OCI-LY7 (cell line): Measurements from ENCODE around the gene SARM1. TPM values are rescaled to one million over a fixed set of nuclear protein-coding genes. Genes with fewer than 3 reads are reported as not detected.

Source experiments
- BruUV-seq: library from RNA; stranded (reverse); fragments of 400-500 nt; replicated peaks from 2 replicates; lab custom pipeline; 2021; lab: Mats Ljungman, UMichigan
- CTCF ChIA-PET: fragments of 300-600 bp; sonication (Branson Sonifier 250); formaldehyde crosslinking; loops from one replicate; lab custom pipeline; 2022; ENCODE audit warnings: antibody characterized with exemption; ENCODE audit not compliant: unreplicated experiment; lab: Charles Lee
- POLR2A ChIA-PET: fragments of 300-600 bp; sonication (Branson Sonifier 250); formaldehyde crosslinking; loops from one replicate; lab custom pipeline; 2022; ENCODE audit warnings: antibody characterized with exemption; lab: Charles Lee
- DNase-seq: peaks from one replicate; pipeline ENCODE4 v3.0.0-alpha.2; 2015; ENCODE audit warnings: low spot score
- H2AFZ ChIP-seq: fragments of 200-600 bp; sonication (generic), shearing (Covaris generic); 2 replicates; pipeline ENCODE4 v1.6.1; 2014; ENCODE audit warnings: mild to moderate bottlenecking, antibody characterized with exemption, low read length, moderate library complexity
- H3K27ac ChIP-seq: fragments of 200-600 bp; sonication (generic); 2 replicates; pipeline ENCODE4 v1.5.1; 2014; ENCODE audit warnings: mixed run types, low read depth, mild to moderate bottlenecking, moderate library complexity, low read length, inconsistent platforms; ENCODE audit not compliant: poor library complexity, severe bottlenecking
- H3K36me3 ChIP-seq: fragments of 200-600 bp; sonication (generic); 2 replicates; pipeline ENCODE4 v1.6.1; 2014; ENCODE audit warnings: mild to moderate bottlenecking, antibody characterized with exemption, low read length, moderate library complexity, mixed read lengths; ENCODE audit not compliant: insufficient read depth
- H3K4me1 ChIP-seq: fragments of 200-600 bp; sonication (generic); 2 replicates; pipeline ENCODE4 v1.5.1; 2014; ENCODE audit warnings: mild to moderate bottlenecking, low read length; ENCODE audit not compliant: insufficient read depth, poor library complexity, severe bottlenecking
- H3K4me2 ChIP-seq: fragments of 200-600 bp; sonication (generic); 2 replicates; pipeline ENCODE4 v1.6.1; 2014; ENCODE audit warnings: mild to moderate bottlenecking, low read length
- H3K4me3 ChIP-seq: fragments of 200-600 bp; sonication (generic); 2 replicates; pipeline ENCODE4 v1.5.1; 2014; ENCODE audit warnings: mild to moderate bottlenecking, low read depth, low read length; ENCODE audit not compliant: poor library complexity, severe bottlenecking
- H3K79me2 ChIP-seq: fragments of 200-600 bp; sonication (generic); 2 replicates; pipeline ENCODE4 v1.6.1; 2016; ENCODE audit warnings: low read depth, mild to moderate bottlenecking, low read length, moderate library complexity, mixed read lengths; ENCODE audit not compliant: insufficient read depth
- H3K9me2 ChIP-seq: fragments of 200-600 bp; sonication (generic); 2 replicates; pipeline ENCODE4 v1.6.1; 2016; ENCODE audit warnings: mild to moderate bottlenecking, low read length, mixed read lengths; ENCODE audit not compliant: insufficient read depth
- H3K9me3 ChIP-seq: fragments of 200-600 bp; sonication (generic); 2 replicates; pipeline ENCODE4 v1.6.1; 2014; ENCODE audit warnings: mild to moderate bottlenecking, mixed run types, low read length, mixed read lengths
- H4K20me1 ChIP-seq: fragments of 200-600 bp; sonication (generic); 2 replicates; pipeline ENCODE4 v1.6.1; 2014; ENCODE audit warnings: mild to moderate bottlenecking, antibody characterized with exemption, low read length, moderate library complexity, mixed read lengths; ENCODE audit not compliant: insufficient read depth
- EZH2phosphoT487 ChIP-seq: fragments of 200-600 bp; sonication (generic); IDR thresholded peaks from 2 replicates; pipeline ENCODE4 v1.6.1; 2018; ENCODE audit warnings: low read depth, borderline replicate concordance, mild to moderate bottlenecking, mixed run types, antibody characterized with exemption, low read length, moderate library complexity, mixed read lengths
- intact Hi-C: fragments of 100-400 bp; cut with micrococcal nuclease; formaldehyde crosslinking; loops from one replicate; pipeline ENCODE4 v1.10.0; 2022; ENCODE audit not compliant: unreplicated experiment
- total RNA-seq, 2 experiments: library from RNA; depleted of rRNA in 1 of 2; stranded (reverse); fragments of >200 nt in 1 of 2; shearing (Covaris generic) in 1 of 2; gene quantifications; 2 replicates each; pipeline ENCODE4 v1.2.3, GENCODE V29; 2014 to 2022
- TF ChIP-seq, protein P1 (sequence below): fragments of 200-600 bp; sonication (generic); conservative IDR thresholded peaks from 2 replicates; pipeline ENCODE4 v1.5.1; 2014; ENCODE audit warnings: mild to moderate bottlenecking, antibody characterized with exemption, low read length, moderate library complexity, mixed read lengths

SARM1 gene
- total RNA-seq, 2 experiments from 2014 or later = 7.5 to 21.3 TPM

DNA sequence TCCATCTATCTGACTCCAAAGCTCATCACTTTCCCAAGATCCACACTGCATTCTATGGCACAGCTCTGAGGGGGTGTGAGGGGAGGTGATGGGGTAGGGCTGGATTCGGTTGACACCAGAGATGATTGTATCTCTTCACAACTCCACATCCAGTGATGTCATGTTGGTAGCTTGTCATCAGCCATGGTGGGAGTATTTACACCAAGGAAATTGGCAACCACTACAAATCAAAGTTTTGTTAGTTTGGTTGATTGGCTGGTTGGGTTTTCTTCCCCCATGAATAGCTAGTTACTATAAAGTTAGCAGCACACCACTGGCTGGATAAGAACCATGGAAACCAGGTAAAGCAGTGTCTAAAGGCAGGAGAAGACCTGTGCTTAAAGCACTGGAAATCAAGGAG is 19.5 kb downstream of the SARM1 start:
- Histone ChIP-seq H3K9me3 (no peaks in the 10 kb centered on the region), H3K79me2 (no peaks in the 10 kb centered on the region), H3K9me2 (no peaks in the 10 kb centered on the region), H3K4me2 (no peak overlapping the region), H3K27ac (no peak overlapping the region), H2AFZ (no peak overlapping the region), H3K4me1 (no peaks in the 10 kb centered on the region), H3K36me3 (peaks cover 17% of the 10 kb centered on the region), H4K20me1 (no peaks in the 10 kb centered on the region), H3K4me3 (no peak overlapping the region)
- POLR2A ChIA-PET = no interaction called here
- intact Hi-C loops = no loop called here
- CTCF ChIA-PET = no interaction called here
- DNase-seq = no peak
- BruUV-seq = no TSS peak
- TF ChIP-seq EZH2phosphoT487 = no peak
- TF ChIP-seq, protein P1, sequence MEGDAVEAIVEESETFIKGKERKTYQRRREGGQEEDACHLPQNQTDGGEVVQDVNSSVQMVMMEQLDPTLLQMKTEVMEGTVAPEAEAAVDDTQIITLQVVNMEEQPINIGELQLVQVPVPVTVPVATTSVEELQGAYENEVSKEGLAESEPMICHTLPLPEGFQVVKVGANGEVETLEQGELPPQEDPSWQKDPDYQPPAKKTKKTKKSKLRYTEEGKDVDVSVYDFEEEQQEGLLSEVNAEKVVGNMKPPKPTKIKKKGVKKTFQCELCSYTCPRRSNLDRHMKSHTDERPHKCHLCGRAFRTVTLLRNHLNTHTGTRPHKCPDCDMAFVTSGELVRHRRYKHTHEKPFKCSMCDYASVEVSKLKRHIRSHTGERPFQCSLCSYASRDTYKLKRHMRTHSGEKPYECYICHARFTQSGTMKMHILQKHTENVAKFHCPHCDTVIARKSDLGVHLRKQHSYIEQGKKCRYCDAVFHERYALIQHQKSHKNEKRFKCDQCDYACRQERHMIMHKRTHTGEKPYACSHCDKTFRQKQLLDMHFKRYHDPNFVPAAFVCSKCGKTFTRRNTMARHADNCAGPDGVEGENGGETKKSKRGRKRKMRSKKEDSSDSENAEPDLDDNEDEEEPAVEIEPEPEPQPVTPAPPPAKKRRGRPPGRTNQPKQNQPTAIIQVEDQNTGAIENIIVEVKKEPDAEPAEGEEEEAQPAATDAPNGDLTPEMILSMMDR = no peak

DNA sequence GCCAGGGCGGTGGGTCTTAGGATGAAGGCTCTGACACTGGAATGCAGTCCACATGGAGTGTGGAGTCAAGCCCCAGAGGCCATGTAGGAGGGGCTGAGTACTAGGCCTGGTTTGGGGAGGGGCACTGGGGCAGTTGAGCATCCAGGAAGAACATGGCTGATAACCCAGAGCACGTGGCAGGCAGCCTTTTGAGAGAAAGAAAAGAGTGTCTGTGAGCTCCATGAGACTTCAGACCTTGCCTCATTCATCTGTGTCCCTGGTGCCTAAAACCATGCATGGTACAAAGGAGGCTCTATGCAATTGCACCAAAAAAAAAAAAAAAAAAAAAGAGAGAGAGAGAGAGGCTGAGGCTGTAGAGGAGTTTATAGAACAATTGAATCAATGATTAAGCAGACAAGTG is 19.9 kb downstream of the SARM1 start:
- no peaks in the 10 kb centered on the region for H3K9me3 ChIP-seq
- DNase-seq = no peak
- H3K79me2 ChIP-seq = no peaks in the 10 kb centered on the region
- intact Hi-C loops = no loop called here
- H3K27ac ChIP-seq = no peak overlapping the region
- peaks cover 17% of the 10 kb centered on the region for H3K36me3 ChIP-seq
- H3K4me3 ChIP-seq = no peak overlapping the region
- TF ChIP-seq, protein P1 = no peak
- TF ChIP-seq EZH2phosphoT487 = no peak
- H4K20me1 ChIP-seq = no peaks in the 10 kb centered on the region
- H3K4me1 ChIP-seq = no peaks in the 10 kb centered on the region
- H2AFZ ChIP-seq = no peak overlapping the region
- H3K4me2 ChIP-seq = no peak overlapping the region
- BruUV-seq = no TSS peak
- POLR2A ChIA-PET = no interaction called here
- no peaks in the 10 kb centered on the region for H3K9me2 ChIP-seq
- CTCF ChIA-PET = no interaction called here

DNA sequence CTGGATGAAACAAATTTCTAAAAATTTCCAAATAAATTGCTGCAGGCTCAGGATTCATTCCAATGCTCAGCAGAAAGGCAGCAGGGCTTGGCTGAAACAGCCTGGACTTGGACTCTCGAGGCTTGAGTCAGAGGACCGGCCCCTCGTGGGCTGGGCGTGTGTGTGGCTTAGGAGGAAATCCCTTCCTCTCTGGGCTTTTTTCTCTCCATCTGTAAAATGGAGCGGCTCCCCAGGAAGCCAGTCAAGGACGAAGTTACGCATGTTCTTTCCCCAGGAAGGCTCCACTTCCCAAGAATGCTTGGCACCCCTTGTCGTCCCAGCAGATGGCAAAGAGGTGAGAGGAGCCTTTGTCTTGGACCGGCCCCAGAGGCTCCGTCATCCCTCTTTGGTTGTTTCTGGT is 21.0 kb downstream of the SARM1 start:
- intact Hi-C loops = no loop called here
- H4K20me1 ChIP-seq = no peaks in the 10 kb centered on the region
- no peaks in the 10 kb centered on the region for H3K4me1 ChIP-seq
- no peaks in the 10 kb centered on the region for H3K9me2 ChIP-seq
- H3K4me2 ChIP-seq = no peak overlapping the region
- no peak overlapping the region for H3K27ac ChIP-seq
- H3K36me3 ChIP-seq = peaks cover 17% of the 10 kb centered on the region
- H3K9me3 ChIP-seq = no peaks in the 10 kb centered on the region
- no TSS peak for BruUV-seq
- DNase-seq = no peak
- ChIA-PET POLR2A (no interaction called here), CTCF (no interaction called here)
- TF ChIP-seq EZH2phosphoT487 = no peak
- TF ChIP-seq, protein P1 = no peak
- H3K79me2 ChIP-seq = no peaks in the 10 kb centered on the region
- H3K4me3 ChIP-seq = no peak overlapping the region
- no peak overlapping the region for H2AFZ ChIP-seq
